RWPE2 (cell line): ENCODE results near the gene LMX1B.

ENCODE experiments used
- ATAC-seq: fragments of 200-7000 bp; cut with Tn5 transposase; 3 replicates; pipeline ENCODE4 v1.9.1; 2021; ENCODE audit warnings: low read depth
- DNase-seq: peaks from one replicate; pipeline ENCODE4 v3.0.0-alpha.2; 2020; ENCODE audit warnings: low spot score
- H3K27ac ChIP-seq: fragments of 450-650 bp; 2 replicates; pipeline ENCODE4 v1.5.1; 2017; ENCODE audit warnings: mild to moderate bottlenecking; ENCODE audit not compliant: poor library complexity, severe bottlenecking
- H3K27me3 ChIP-seq: fragments of 250-450 bp; sonication (Bioruptor Pico); 2 replicates; pipeline ENCODE4 v1.5.1; 2021; ENCODE audit warnings: mild to moderate bottlenecking, moderate library complexity; ENCODE audit not compliant: insufficient read depth, poor library complexity, severe bottlenecking
- H3K36me3 ChIP-seq: fragments of 250-450 bp; sonication (Bioruptor Pico); 2 replicates; pipeline ENCODE4 v1.5.1; 2020; ENCODE audit warnings: low read depth, mild to moderate bottlenecking, moderate library complexity
- H3K4me1 ChIP-seq: fragments of 250-450 bp; sonication (Bioruptor Pico); 2 replicates; pipeline ENCODE4 v1.5.1; 2021; ENCODE audit warnings: mild to moderate bottlenecking, moderate library complexity; ENCODE audit not compliant: insufficient read depth, poor library complexity, severe bottlenecking
- H3K4me3 ChIP-seq: fragments of 250-450 bp; sonication (Bioruptor Pico); 2 replicates; pipeline ENCODE4 v1.5.1; 2021; ENCODE audit warnings: mild to moderate bottlenecking, moderate library complexity; ENCODE audit not compliant: severe bottlenecking
- H3K9me3 ChIP-seq: fragments of 250-450 bp; sonication (Bioruptor Pico); 2 replicates; pipeline ENCODE4 v1.5.1; 2021; ENCODE audit warnings: mild to moderate bottlenecking, moderate library complexity; ENCODE audit not compliant: severe bottlenecking
- CTCF ChIP-seq: fragments of 450-650 bp; IDR thresholded peaks from one replicate; pipeline ENCODE4 v1.5.1; 2017; ENCODE audit warnings: mild to moderate bottlenecking, moderate library complexity; ENCODE audit not compliant: poor library complexity, severe bottlenecking

LMX1B gene

GRCh38 chr9:126703866-126704156 is 90.1 kb downstream of the LMX1B start:
- TF ChIP-seq CTCF, result no peak
- no peaks in the 10 kb centered on the region for H3K9me3 ChIP-seq

GRCh38 chr9:126704157-126704891 is 90.6 kb downstream of the LMX1B start:
- H3K27me3 ChIP-seq, result no peaks in the 10 kb centered on the region

More at GRCh38 chr9:126703866-126704156, 90.1 kb downstream of the LMX1B start:
- Histone ChIP-seq H3K27me3 (no peaks in the 10 kb centered on the region), H3K4me3 (no peak overlapping the region), H3K36me3 (no peaks in the 10 kb centered on the region), H3K27ac (no peak overlapping the region), H3K4me1 (peaks cover 10% of the 10 kb centered on the region)
- ATAC-seq, result no peak
- DNase-seq, result no peak

GRCh38 chr9:126704892-126705766 is 91.4 kb downstream of the LMX1B start:
- H3K4me1 ChIP-seq, result peaks cover 10% of the 10 kb centered on the region
- ATAC-seq, result peak; percentile 43
- TF ChIP-seq CTCF, result peak; percentile 94
- H3K27ac ChIP-seq, result no peak overlapping the region
- H3K27me3 ChIP-seq, result no peaks in the 10 kb centered on the region
- H3K36me3 ChIP-seq, result no peaks in the 10 kb centered on the region
- no peak for DNase-seq
- H3K4me3 ChIP-seq, result no peak overlapping the region
- H3K9me3 ChIP-seq, result no peaks in the 10 kb centered on the region

More at GRCh38 chr9:126704157-126704891, 90.6 kb downstream of the LMX1B start:
- no peaks in the 10 kb centered on the region for H3K9me3 ChIP-seq
- peaks cover 10% of the 10 kb centered on the region for H3K4me1 ChIP-seq
- H3K4me3 ChIP-seq, result no peak overlapping the region
- H3K27ac ChIP-seq, result no peak overlapping the region
- no peaks in the 10 kb centered on the region for H3K36me3 ChIP-seq
- DNase-seq (no peak), ATAC-seq (peak; percentile 84)
- TF ChIP-seq CTCF, result no peak

GRCh38 chr9:126705767-126706697 is 92.3 kb downstream of the LMX1B start:
- Histone ChIP-seq H3K36me3 (no peaks in the 10 kb centered on the region), H3K27me3 (no peaks in the 10 kb centered on the region), H3K27ac (no peak overlapping the region), H3K9me3 (no peaks in the 10 kb centered on the region), H3K4me3 (no peak overlapping the region), H3K4me1 (peaks cover 10% of the 10 kb centered on the region)
- DNase-seq (no peak), ATAC-seq (peak; percentile 56)
- peak; percentile 77 for TF ChIP-seq CTCF
